Measurements from ENCODE around the gene CELSR3.

- TF ChIP-seq POLR2A (IDR thresholded peaks at IDR 0.05) (no peak), CTCF (IDR thresholded peaks at IDR 0.05) (no peak), POLR2AphosphoS5 (IDR thresholded peaks at IDR 0.05) (no peak)
Observed at GRCh38 chr3:48591886-48592518, 70.7 kb downstream of the CELSR3 start.

Data from sigmoid colon (tissue), 4 donors.